Activated naive CD8-positive, alpha-beta T cell treated with anti-CD3 and anti-CD28 coated beads for 36 hours (primary cell): ENCODE results near the gene CALML3. TPM values are rescaled to one million over a fixed set of nuclear protein-coding genes. Genes with fewer than 3 reads are reported as not detected.

Experiments used
- DNase-seq: peaks from one replicate; pipeline ENCODE4 v3.0.0; 2021
- H3K27ac Mint-ChIP-seq: one replicate; pipeline ENCODE4 v1.8.0; 2022; ENCODE audit warnings: mild to moderate bottlenecking, moderate library complexity, mixed read lengths
- H3K27me3 Mint-ChIP-seq: one replicate; pipeline ENCODE4 v1.8.0; 2022; ENCODE audit warnings: mild to moderate bottlenecking, mixed read lengths
- H3K36me3 Mint-ChIP-seq: one replicate; pipeline ENCODE4 v1.8.0; 2021; ENCODE audit warnings: mild to moderate bottlenecking, mixed read lengths
- H3K4me1 Mint-ChIP-seq: one replicate; pipeline ENCODE4 v1.8.0; 2021; ENCODE audit warnings: mixed read lengths
- H3K4me3 Mint-ChIP-seq: one replicate; pipeline ENCODE4 v1.8.0; 2022; ENCODE audit warnings: mild to moderate bottlenecking, moderate library complexity, mixed read lengths
- H3K9me3 Mint-ChIP-seq: one replicate; pipeline ENCODE4 v1.8.0; 2022; ENCODE audit warnings: mixed read lengths
- total RNA-seq, 2 experiments: library from RNA; stranded (reverse); gene quantifications; one replicate each; pipeline ENCODE4 v1.2.3, GENCODE V29; 2021

Gene CALML3
- total RNA-seq, 2 experiments from 2014 or later, result not detected

DNA sequence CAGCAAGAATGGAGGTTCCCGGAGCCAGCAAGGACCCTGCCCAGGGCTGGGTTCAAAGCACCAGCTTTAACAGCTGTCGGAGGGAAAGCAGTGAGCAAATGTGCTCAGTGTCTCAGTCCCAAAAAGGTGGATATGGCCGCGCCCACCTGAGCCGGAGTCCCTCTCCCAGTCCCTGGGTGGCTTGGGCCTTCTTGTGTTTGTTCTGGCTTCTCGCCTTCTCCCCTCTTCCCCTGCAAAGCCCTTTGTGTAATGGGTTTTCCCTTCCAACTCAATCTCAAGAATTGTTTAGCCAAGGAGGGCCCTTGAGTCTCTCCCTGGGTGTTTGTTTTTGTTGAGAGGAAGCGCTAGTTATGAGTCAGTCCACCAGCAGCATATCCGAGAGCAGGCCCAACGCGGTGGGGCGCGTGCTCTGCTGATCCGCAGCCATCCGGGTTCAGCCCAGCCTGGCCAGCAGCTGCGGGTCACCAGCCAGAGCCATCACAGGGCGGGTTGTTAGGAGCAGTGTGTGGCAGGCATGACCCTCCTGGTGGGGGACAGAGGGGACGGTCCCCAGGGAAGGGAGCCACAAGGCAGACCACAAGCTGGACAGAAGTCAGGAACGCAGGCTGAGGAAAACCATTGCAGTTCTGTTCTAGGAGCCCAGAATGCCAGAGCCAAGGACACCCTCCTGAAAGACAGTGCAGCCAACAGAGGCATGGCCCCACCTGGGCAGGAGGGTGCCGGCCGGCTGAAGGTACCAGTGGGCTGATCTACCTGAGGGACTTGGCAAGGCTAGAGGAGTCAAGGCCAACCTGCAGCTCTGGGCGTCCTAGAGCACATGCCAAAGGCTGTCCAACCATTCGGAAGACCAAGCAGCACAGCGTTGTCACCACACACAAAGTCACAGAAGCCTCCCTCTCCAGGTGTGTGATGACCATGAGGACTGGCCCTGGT is 21.3 kb downstream of the CALML3 start:
- peaks cover 2% of the 10 kb centered on the region for H3K36me3 Mint-ChIP-seq
- no peak overlapping the region for H3K4me3 Mint-ChIP-seq
- peaks cover 7% of the 10 kb centered on the region for H3K9me3 Mint-ChIP-seq
- H3K27ac Mint-ChIP-seq, result no peak overlapping the region
- H3K27me3 Mint-ChIP-seq, result no peaks in the 10 kb centered on the region
- H3K4me1 Mint-ChIP-seq, result peaks cover 6% of the 10 kb centered on the region
- no peak for DNase-seq

GRCh38 chr10:5546891-5547680 is 22.3 kb downstream of the CALML3 start:
- Mint-ChIP-seq H3K4me1 (peaks cover 16% of the 10 kb centered on the region), H3K9me3 (peaks cover 5% of the 10 kb centered on the region), H3K4me3 (no peak overlapping the region), H3K27me3 (no peaks in the 10 kb centered on the region), H3K36me3 (no peaks in the 10 kb centered on the region), H3K27ac (no peak overlapping the region)
- no peak for DNase-seq

- H3K4me3 Mint-ChIP-seq, result no peak overlapping the region
- no peak overlapping the region for H3K27ac Mint-ChIP-seq
- peaks cover 3% of the 10 kb centered on the region for H3K9me3 Mint-ChIP-seq
- DNase-seq, result no peak
- H3K27me3 Mint-ChIP-seq, result no peaks in the 10 kb centered on the region
- peaks cover 21% of the 10 kb centered on the region for H3K4me1 Mint-ChIP-seq
- no peaks in the 10 kb centered on the region for H3K36me3 Mint-ChIP-seq
Observed at GRCh38 chr10:5547681-5547930, 22.8 kb downstream of the CALML3 start.

DNA sequence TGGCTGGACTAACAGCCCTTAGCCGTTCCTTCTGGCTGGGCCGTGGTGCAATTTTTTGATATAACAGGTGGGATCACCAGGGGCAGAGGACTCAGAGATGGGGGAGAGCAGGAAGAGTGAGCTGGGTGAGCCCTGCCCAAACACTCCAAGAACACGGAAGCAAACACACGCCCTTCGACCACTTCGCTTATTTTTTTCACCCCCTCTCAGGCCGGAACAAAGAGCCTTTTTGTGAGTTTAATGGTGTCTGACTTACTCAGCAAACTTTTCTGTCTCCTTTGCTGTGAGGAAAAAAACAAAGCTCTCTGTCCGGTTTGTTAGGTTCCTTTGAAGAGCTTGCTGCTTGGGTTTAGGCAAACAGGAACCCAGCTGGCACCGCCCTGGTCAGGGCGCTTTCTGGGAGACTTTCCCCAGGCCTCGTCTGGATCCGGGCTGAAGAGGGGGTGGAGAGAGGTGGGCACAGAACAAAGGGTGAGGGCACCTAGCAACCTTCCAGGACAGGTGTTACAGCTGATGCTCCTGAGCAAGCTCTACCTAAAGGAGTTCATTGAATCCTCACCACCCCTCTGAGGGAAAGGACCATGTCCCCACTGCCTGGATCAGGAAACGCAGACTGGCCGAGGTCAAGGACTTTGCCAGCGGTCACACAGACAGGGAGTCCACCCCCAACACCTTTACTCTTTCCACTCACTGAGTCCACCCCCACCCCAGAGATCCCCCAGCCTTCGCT is 23.3 kb downstream of the CALML3 start:
- Mint-ChIP-seq H3K27me3 (no peaks in the 10 kb centered on the region), H3K9me3 (peaks cover 3% of the 10 kb centered on the region), H3K36me3 (no peaks in the 10 kb centered on the region), H3K27ac (no peak overlapping the region), H3K4me1 (peaks cover 26% of the 10 kb centered on the region), H3K4me3 (no peak overlapping the region)
- no peak for DNase-seq

DNA sequence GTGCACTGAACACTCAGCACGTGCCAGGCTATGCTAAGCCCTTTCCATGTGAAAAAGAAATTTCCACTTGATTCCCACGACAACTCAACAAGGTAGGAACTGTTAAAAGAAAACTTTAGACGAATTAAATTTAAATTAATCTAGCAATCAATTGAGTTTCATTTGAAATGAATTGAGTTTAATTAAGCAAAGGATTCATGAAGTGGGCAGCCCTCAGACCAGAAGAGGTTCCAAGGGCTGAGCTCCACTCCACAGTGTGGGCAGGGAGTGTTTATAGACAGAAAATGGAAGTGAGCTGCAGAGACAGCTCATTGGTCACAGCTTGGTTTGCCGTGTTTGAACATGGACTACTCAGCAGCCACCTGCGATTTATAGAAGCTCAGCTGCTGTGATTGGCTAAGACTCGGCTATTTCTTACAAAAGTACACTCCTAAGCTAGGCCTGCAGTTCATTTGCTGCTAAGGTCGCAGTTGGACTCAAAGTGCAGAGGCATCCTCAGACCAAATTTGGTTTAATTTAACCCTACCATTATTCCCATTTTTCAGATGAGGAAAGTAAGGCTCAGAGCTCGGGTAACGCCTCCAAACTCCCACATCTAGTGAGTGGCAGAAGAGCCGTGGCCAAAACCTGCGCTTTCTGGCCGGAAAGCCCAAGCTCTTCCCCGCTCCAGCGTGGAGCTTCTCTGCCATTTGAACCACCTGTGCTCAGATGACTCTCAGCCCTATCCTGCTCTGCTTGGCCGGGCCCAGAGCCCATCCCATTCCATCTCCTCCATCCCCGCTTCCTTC is 24.9 kb downstream of the CALML3 start:
- H3K36me3 Mint-ChIP-seq, result no peaks in the 10 kb centered on the region
- no peak for DNase-seq
- H3K4me1 Mint-ChIP-seq, result peaks cover 30% of the 10 kb centered on the region

GRCh38 chr10:5550250-5550545 is 25.4 kb downstream of the CALML3 start:
- Mint-ChIP-seq H3K36me3 (no peaks in the 10 kb centered on the region), H3K4me3 (no peak overlapping the region), H3K4me1 (peaks cover 30% of the 10 kb centered on the region), H3K27me3 (no peaks in the 10 kb centered on the region), H3K9me3 (no peaks in the 10 kb centered on the region), H3K27ac (no peak overlapping the region)
- no peak for DNase-seq

More for the DNA sequence above, 24.9 kb downstream of the CALML3 start:
- Mint-ChIP-seq H3K4me3 (no peak overlapping the region), H3K27ac (no peak overlapping the region), H3K9me3 (no peaks in the 10 kb centered on the region), H3K27me3 (no peaks in the 10 kb centered on the region)

- Mint-ChIP-seq H3K36me3 (no peaks in the 10 kb centered on the region), H3K9me3 (no peaks in the 10 kb centered on the region), H3K27me3 (no peaks in the 10 kb centered on the region), H3K27ac (no peak overlapping the region), H3K4me1 (peaks cover 30% of the 10 kb centered on the region), H3K4me3 (no peak overlapping the region)
- no peak for DNase-seq
Observed at GRCh38 chr10:5550621-5551530, 26.1 kb downstream of the CALML3 start.

GRCh38 chr10:5551531-5552375 is 27.0 kb downstream of the CALML3 start:
- Mint-ChIP-seq H3K36me3 (no peaks in the 10 kb centered on the region), H3K27ac (peak overlapping the region; percentile 2), H3K27me3 (no peaks in the 10 kb centered on the region), H3K9me3 (no peaks in the 10 kb centered on the region), H3K4me1 (peaks cover 30% of the 10 kb centered on the region), H3K4me3 (peak overlapping the region; percentile 22)
- peak; percentile 82 for DNase-seq

DNA sequence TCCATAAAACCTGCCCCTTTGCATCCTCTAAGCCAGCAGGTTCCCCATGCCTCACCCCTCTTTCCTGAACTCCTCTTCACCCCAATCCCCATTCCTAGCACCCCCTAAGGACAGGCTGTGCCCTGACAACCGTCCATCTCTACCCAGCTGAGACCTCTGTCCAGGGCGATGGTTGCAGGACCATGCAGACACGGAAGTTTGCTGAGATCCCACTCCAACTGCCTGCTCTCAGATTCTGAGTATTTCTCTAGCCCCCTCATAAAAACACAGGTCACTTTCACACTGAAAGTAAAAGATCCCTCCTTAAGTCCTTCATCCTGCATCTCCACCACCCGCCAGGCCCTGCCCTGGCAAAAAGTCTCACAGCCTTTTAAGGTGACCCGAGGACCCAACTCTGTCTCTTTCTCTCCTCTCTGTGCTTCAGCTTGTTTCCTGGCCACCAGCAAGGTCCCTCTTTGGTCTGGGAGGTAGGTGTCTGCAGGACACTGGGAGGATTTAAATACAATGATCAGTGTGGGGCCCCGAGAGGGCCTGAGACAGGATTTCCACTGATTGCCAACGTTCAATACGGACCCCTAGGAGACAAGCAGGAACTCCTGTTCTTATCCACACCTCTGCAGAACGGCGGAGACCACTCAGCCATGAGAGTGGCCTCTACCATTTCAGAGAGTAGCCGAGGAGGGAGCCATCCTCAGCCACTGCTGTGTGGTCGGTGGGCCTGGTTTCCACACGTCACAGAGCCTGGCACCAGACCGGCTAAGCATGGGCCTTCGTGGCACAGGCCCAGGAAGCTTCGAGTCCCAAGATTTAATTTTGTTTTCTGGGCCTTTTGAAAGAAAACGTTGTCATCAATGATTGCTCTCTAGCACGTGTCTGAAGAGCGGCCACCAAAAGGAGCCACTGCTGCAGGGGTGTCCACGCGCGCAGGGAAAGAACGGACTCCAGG is 27.9 kb downstream of the CALML3 start:
- H3K36me3 Mint-ChIP-seq, result no peaks in the 10 kb centered on the region
- DNase-seq, result no peak
- no peaks in the 10 kb centered on the region for H3K9me3 Mint-ChIP-seq
- peaks cover 31% of the 10 kb centered on the region for H3K4me1 Mint-ChIP-seq
- H3K27me3 Mint-ChIP-seq, result no peaks in the 10 kb centered on the region
- H3K4me3 Mint-ChIP-seq, result no peak overlapping the region
- peak overlapping the region; percentile 25 for H3K27ac Mint-ChIP-seq

DNA sequence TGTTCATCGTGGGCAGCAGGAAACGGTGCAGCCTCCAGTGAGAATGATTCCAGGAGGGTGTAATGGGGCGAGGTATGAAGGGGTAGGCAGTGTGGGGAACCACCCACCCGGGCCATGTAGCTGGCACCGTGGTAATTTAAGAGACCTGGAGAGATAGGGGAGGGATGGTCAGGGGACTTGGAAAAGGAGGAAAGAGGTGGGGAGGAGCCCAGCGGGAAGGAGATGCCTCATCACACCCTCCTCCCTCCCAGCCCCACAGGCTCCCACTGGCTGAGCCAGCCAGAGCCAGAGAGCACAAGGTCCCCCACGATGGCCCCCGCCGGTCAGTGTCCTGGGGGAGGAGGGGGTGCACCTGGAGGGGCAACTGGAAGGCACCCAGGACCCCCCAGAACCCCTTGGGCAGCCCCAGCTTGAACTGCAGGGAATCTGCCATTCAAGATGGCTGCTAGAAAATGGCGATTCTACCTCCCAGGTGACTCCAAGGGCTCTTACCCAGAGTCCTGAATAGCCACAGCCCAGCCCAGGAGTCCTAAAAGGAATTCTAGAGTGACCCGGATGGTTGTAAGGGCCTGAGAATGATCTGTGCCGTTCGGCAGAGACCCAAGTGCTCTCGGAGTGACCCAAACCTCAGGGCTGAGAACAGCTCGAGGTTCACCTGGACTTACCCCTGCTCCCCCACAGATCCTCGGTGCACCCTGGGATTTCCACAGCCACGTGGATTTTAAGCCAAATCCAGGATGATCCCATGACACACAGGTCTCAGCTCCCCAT is 28.8 kb downstream of the CALML3 start:
- Mint-ChIP-seq H3K4me3 (no peak overlapping the region), H3K9me3 (no peaks in the 10 kb centered on the region), H3K4me1 (peaks cover 31% of the 10 kb centered on the region), H3K36me3 (no peaks in the 10 kb centered on the region), H3K27ac (no peak overlapping the region), H3K27me3 (no peaks in the 10 kb centered on the region)
- DNase-seq, result no peak

- no peak for DNase-seq
- peaks cover 36% of the 10 kb centered on the region for H3K4me1 Mint-ChIP-seq
- no peaks in the 10 kb centered on the region for H3K9me3 Mint-ChIP-seq
- H3K27me3 Mint-ChIP-seq, result no peaks in the 10 kb centered on the region
- no peak overlapping the region for H3K27ac Mint-ChIP-seq
- H3K4me3 Mint-ChIP-seq, result no peak overlapping the region
- H3K36me3 Mint-ChIP-seq, result no peaks in the 10 kb centered on the region
Observed at GRCh38 chr10:5555021-5555510, 30.3 kb downstream of the CALML3 start.

GRCh38 chr10:5555881-5556280 is 31.1 kb downstream of the CALML3 start:
- H3K27me3 Mint-ChIP-seq, result no peaks in the 10 kb centered on the region

More at GRCh38 chr10:5555881-5556280, 31.1 kb downstream of the CALML3 start:
- no peak overlapping the region for H3K27ac Mint-ChIP-seq
- H3K9me3 Mint-ChIP-seq, result no peaks in the 10 kb centered on the region
- H3K4me1 Mint-ChIP-seq, result peaks cover 33% of the 10 kb centered on the region
- no peak overlapping the region for H3K4me3 Mint-ChIP-seq
- DNase-seq, result no peak
- no peaks in the 10 kb centered on the region for H3K36me3 Mint-ChIP-seq
